ENCODE measurements around the gene AUP1. TPM values are rescaled to one million over a fixed set of nuclear protein-coding genes. Genes with fewer than 3 reads are reported as not detected.
A peak's percentile ranks its signal among the peaks of the same experiment; 100 is the strongest.

Gene AUP1
- total and polyA plus RNA-seq, 11 donors = 33.6 to 168 (median 56.4) TPM

DNA sequence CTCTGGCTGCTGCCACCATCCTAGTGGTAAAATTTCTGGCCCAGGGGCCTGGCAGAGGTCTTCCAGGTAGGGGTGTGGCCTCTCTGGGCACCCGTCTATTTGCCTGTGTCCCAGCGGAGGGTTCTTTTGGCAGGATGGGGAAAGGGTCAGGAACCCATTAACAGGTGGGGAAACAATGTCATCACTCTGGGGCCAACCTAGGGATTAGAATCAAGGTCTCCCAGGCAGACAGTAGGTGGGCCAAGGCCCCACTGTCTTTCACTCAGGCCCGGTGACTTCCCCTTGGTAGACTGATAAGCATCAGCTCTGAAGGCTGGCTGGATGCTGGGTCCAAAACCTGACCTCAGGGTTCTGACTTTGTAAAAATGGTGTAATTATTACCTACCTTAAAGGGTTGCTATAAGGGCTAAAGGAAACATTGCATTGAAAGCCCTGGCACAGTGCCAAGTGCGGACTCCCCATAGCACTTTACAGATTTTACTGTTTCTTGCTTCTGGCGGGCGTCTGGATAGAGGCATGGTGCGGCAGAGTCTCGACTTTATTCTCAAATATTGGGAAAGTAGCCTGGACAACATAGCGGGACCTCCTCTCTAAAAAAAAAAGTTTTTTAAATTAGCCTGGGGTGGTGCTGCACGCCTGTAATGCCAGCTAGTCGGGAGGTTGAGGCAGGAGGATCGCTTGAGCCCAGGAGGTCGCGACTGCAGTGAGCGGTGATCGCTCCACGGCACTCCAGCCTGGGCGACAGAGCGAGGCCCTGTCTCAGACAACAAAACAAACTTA is 32.3 kb downstream of the AUP1 start:
- Histone ChIP-seq H3K36me3 (peaks cover 0 to 24% (median 23%) of the 10 kb centered on the region in 9 donors), H3K4me3 (peak overlapping the region in 8 of 12 donors; percentile 11 to 61 (median 36)), H3K9me3 (no peaks in the 10 kb centered on the region), H3K27me3 (peaks cover 21 to 55% (median 35%) of the 10 kb centered on the region in 9 donors), H3K4me1 (peaks cover 5 to 35% (median 28%) of the 10 kb centered on the region in 12 donors), H3K27ac (no peak overlapping the region)
- TF ChIP-seq, protein P1, sequence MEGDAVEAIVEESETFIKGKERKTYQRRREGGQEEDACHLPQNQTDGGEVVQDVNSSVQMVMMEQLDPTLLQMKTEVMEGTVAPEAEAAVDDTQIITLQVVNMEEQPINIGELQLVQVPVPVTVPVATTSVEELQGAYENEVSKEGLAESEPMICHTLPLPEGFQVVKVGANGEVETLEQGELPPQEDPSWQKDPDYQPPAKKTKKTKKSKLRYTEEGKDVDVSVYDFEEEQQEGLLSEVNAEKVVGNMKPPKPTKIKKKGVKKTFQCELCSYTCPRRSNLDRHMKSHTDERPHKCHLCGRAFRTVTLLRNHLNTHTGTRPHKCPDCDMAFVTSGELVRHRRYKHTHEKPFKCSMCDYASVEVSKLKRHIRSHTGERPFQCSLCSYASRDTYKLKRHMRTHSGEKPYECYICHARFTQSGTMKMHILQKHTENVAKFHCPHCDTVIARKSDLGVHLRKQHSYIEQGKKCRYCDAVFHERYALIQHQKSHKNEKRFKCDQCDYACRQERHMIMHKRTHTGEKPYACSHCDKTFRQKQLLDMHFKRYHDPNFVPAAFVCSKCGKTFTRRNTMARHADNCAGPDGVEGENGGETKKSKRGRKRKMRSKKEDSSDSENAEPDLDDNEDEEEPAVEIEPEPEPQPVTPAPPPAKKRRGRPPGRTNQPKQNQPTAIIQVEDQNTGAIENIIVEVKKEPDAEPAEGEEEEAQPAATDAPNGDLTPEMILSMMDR (IDR thresholded peaks at IDR 0.05) = no peak
- no peak for TF ChIP-seq POLR2A (IDR thresholded peaks at IDR 0.05)
- 42 to 52% (median 42%) methylated on average over 17 to 19 of the region's 19 CpGs for WGBS, 4 donors
- no peak for ATAC-seq
- no peak for DNase-seq
- intact Hi-C loops (cut with DNase I) = no loop called here

DNA sequence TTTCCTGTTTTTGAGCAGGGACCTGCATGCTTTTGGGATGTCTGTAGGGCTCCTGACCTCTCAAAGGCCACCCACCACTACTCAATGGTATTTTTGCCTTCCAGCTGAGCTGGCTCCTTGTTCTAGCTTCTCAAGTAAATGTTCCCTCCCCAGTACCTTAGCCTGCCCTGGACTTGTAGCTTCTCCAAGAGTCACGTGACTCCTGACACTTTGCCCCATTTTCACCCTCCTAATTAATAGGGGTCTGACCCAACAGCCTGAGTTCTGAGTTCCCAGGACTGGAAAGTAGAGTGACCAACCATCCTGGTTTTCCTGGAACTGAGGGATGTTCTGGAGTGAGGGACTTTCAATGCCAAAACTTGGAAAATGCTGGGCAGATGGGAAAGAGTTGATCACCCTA is 34.1 kb downstream of the AUP1 start:
- DNase-seq (no peak), ATAC-seq (no peak)
- Histone ChIP-seq H3K27me3 (peaks cover 21 to 38% (median 32%) of the 10 kb centered on the region in 9 donors), H3K27ac (no peak overlapping the region), H3K4me1 (peaks cover 5 to 31% (median 26%) of the 10 kb centered on the region in 12 donors), H3K4me3 (no peak overlapping the region), H3K9me3 (no peaks in the 10 kb centered on the region), H3K36me3 (peaks cover 0 to 41% (median 40%) of the 10 kb centered on the region in 9 donors)
- TF ChIP-seq POLR2A (IDR thresholded peaks at IDR 0.05) = no peak
- TF ChIP-seq, protein P1 (IDR thresholded peaks at IDR 0.05) = no peak
- intact Hi-C loops (cut with DNase I) = no loop called here
- WGBS, 4 donors = 83 to 94% (median 86%) methylated on average over 1 of the region's 1 CpG

DNA sequence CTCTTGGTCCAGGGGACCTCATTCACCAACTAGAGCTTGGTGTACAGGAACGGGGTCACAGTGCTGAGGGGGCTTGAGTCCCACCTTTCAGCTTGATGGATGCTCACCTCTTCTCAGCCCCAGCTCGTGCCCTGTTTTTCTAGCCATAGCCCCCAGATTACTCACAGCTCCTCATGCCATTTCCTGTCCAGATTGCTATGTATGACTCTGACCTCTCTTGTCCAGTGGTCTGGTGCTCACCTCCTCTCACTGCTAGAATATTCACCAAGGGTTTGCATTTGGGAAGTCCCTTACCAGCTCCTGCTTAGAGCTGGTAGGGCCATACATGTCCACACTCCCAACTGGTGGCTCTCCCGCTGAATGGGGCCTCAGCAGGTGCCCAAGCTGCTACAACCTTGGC is 36.0 kb downstream of the AUP1 start:
- Histone ChIP-seq H3K36me3 (peaks cover 0 to 58% (median 46%) of the 10 kb centered on the region in 9 donors), H3K4me3 (no peak overlapping the region), H3K27ac (no peak overlapping the region), H3K27me3 (peaks cover 6 to 19% (median 13%) of the 10 kb centered on the region in 9 donors), H3K9me3 (no peaks in the 10 kb centered on the region), H3K4me1 (peaks cover 5 to 14% (median 11%) of the 10 kb centered on the region in 12 donors)
- ATAC-seq = no peak
- no peak for TF ChIP-seq POLR2A (IDR thresholded peaks at IDR 0.05)
- TF ChIP-seq, protein P1 (IDR thresholded peaks at IDR 0.05) = no peak
- intact Hi-C loops (cut with DNase I) = no loop called here
- 88 to 95% (median 91%) methylated on average over 3 of the region's 3 CpGs for WGBS, 4 donors
- no peak for DNase-seq

DNA sequence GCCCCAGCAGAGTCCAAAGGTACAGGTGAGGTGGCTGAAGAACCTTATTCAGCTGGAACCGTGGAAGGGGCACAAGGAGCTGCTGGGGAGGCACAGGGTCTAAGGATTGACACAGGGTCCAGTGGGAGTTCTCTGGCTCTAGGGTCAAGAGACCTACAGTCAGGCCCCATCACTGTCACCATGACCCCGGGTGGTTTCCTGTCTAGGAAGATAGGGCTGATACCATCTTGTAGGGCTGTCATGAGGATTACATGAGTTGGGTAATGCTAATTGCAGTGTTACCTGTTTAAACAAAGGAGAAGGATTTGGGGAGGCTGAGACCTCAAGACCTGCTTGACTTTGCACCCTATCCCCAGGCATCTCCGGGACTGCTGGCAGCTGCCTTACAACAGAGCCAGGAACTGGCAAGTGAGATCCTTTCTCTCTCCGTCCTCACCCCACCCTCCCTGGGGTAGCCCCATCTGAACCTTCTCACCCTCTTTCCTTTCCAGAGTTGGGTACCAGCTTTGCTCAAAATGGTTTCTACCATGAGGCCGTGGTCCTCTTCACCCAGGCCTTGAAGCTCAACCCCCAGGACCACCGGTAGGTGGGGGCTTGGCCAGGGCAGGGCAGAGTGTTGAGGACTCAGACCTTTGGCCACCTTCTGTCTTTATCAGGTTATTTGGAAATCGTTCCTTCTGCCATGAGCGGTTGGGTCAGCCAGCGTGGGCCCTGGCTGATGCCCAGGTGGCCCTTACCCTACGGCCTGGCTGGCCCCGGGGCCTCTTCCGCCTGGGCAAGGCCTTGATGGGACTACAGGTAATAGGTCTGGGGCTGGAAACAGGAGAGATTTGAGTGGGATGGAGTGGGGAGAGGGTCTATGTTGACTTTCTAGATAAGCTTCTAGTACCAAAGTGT is 37.6 kb downstream of the AUP1 start:
- H3K27me3 ChIP-seq = peaks cover 0 to 2% (median 0%) of the 10 kb centered on the region in 9 donors
- TF ChIP-seq, protein P1 (IDR thresholded peaks at IDR 0.05) = no peak
- TF ChIP-seq POLR2A (IDR thresholded peaks at IDR 0.05) = no peak
- H3K4me3 ChIP-seq = no peak overlapping the region
- WGBS, 4 donors = 93 to 98% (median 95%) methylated on average over 11 to 12 of the region's 12 CpGs
- H3K36me3 ChIP-seq = peaks cover 0 to 74% (median 53%) of the 10 kb centered on the region in 9 donors
- no peaks in the 10 kb centered on the region for H3K9me3 ChIP-seq
- intact Hi-C loops (cut with DNase I) = no loop called here
- no peak for DNase-seq
- no peak for ATAC-seq
- H3K27ac ChIP-seq = no peak overlapping the region
- H3K4me1 ChIP-seq = no peaks in the 10 kb centered on the region

Data from heart left ventricle (tissue), 16 donors.